ENCODE results near the gene GNPTG. TPM values are rescaled to one million over a fixed set of nuclear protein-coding genes. Genes with fewer than 3 reads are reported as not detected.
"Not testable (repeated sequence)": the region's sequence is repeated elsewhere in the genome, so short reads cannot be mapped to it uniquely, and the experiment has no call there.

The GNPTG gene
- total RNA-seq, 1 experiment from 2014 or later: 40.6 TPM

DNA sequence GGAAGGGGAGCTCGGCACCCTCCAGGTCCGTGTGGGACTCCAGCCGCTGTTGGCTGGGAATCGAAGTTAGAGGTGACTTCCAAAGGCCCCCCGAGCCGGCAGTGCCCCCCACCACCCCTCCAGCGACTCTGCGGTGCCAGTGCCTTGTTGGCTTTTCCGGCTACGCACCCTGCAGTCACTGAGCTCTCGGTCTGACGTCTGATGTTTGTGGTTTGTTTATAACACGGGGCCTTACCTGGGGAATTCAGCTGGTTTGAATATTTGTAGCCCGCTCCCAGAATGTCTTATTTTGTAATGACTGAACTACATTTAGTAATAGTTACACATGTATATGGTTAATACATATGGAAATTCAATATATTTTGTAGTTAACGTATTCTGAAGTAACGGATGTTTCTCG, 25.3 kb upstream of the GNPTG start:
- BruUV-seq (replicated peaks): no TSS peak
- Histone ChIP-seq H2AFZ (no peak overlapping the region), H3K27ac (no peak overlapping the region), H3K4me2 (no peak overlapping the region), H4K20me1 (ENCODE audit: insufficient read depth) (peaks cover 6% of the 10 kb centered on the region), H3F3A (ENCODE audit: insufficient read depth, low read depth) (peaks cover 13% of the 10 kb centered on the region; the same call in 1 of the 2 replicates), H3K79me2 (ENCODE audit: low read depth) (no peaks in the 10 kb centered on the region), H3K4me3 (no peak overlapping the region), H3K9me3 (ENCODE audit: insufficient read depth, low read depth) (no peaks in the 10 kb centered on the region), H3K4me1 (replicated peaks; ENCODE audit: insufficient read depth) (peaks cover 2% of the 10 kb centered on the region), H3K27me3 (ENCODE audit: insufficient read depth, low read depth) (no peaks in the 10 kb centered on the region), H3K9me2 (ENCODE audit: insufficient read depth) (no peaks in the 10 kb centered on the region), H3K36me3 (ENCODE audit: low read depth) (no peaks in the 10 kb centered on the region; the same call in 1 of the 2 replicates)
- DNase-seq: no peak
- CTCF ChIA-PET: no interaction called here
- TF ChIP-seq, protein P1, sequence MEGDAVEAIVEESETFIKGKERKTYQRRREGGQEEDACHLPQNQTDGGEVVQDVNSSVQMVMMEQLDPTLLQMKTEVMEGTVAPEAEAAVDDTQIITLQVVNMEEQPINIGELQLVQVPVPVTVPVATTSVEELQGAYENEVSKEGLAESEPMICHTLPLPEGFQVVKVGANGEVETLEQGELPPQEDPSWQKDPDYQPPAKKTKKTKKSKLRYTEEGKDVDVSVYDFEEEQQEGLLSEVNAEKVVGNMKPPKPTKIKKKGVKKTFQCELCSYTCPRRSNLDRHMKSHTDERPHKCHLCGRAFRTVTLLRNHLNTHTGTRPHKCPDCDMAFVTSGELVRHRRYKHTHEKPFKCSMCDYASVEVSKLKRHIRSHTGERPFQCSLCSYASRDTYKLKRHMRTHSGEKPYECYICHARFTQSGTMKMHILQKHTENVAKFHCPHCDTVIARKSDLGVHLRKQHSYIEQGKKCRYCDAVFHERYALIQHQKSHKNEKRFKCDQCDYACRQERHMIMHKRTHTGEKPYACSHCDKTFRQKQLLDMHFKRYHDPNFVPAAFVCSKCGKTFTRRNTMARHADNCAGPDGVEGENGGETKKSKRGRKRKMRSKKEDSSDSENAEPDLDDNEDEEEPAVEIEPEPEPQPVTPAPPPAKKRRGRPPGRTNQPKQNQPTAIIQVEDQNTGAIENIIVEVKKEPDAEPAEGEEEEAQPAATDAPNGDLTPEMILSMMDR (conservative IDR thresholded peaks at IDR 0.05): no peak
- TF ChIP-seq EZH2 (IDR thresholded peaks at IDR 0.05; ENCODE audit: low read depth): no peak
- intact Hi-C loops (cut with micrococcal nuclease; ENCODE audit: unreplicated experiment): no loop called here
- POLR2A ChIA-PET (ENCODE audit: unreplicated experiment): interaction anchor here (0.6 kb wide), 1 partner anchor 29 kb away, joined by 3 read pairs; no protein-coding TSS in a partner anchor

DNA sequence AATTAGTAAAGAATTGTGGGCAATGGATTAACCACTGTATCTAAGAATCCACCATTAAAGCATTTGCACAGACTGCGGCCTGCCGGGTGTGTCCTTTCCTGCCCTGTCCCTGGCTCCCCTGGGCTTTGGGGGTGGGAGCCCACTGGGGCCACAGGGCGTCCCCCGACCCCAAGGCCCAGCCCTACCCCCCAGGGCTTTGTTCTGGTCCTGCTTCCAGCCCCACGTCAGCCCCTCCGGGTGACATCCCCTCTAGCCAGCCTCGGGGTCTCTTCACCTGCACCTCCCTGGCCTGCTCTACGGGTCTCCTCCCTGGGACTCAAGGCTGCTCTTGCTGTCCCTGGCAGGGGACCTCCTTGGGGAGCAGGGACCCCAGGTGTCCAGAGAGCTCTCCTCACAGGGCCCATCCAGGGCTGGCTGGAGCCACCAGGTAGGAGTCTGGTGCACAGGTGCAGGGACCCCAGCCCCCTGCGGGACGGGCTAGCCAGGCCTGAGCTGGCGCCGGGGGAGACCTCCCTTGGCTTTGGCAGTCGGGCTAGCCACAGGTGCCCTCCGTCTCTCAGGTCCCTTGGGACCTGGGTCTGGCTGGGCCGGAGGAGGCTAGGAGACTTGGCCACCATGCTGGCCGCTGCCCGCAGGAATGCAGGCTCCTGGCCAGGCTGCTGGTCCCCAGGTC, 24.6 kb upstream of the GNPTG start:
- Histone ChIP-seq H3K9me2 (ENCODE audit: insufficient read depth) (no peaks in the 10 kb centered on the region), H3K4me3 (no peak overlapping the region), H3K27me3 (ENCODE audit: insufficient read depth, low read depth) (no peaks in the 10 kb centered on the region), H4K20me1 (ENCODE audit: insufficient read depth) (peaks cover 6% of the 10 kb centered on the region), H3K9me3 (ENCODE audit: insufficient read depth, low read depth) (no peaks in the 10 kb centered on the region), H3K4me1 (replicated peaks; ENCODE audit: insufficient read depth) (peaks cover 9% of the 10 kb centered on the region), H3K4me2 (no peak overlapping the region), H2AFZ (no peak overlapping the region), H3K36me3 (ENCODE audit: low read depth) (no peaks in the 10 kb centered on the region), H3F3A (ENCODE audit: insufficient read depth, low read depth) (peaks cover 13% of the 10 kb centered on the region; the same call in 1 of the 2 replicates), H3K79me2 (ENCODE audit: low read depth) (no peaks in the 10 kb centered on the region), H3K27ac (no peak overlapping the region)
- intact Hi-C loops (cut with micrococcal nuclease; ENCODE audit: unreplicated experiment): no loop called here
- CTCF ChIA-PET: no interaction called here
- POLR2A ChIA-PET (ENCODE audit: unreplicated experiment): no interaction called here
- TF ChIP-seq EZH2 (IDR thresholded peaks at IDR 0.05; ENCODE audit: low read depth): no peak
- TF ChIP-seq, protein P1 (conservative IDR thresholded peaks at IDR 0.05): no peak
- no TSS peak for BruUV-seq (replicated peaks)
- DNase-seq: no peak

DNA sequence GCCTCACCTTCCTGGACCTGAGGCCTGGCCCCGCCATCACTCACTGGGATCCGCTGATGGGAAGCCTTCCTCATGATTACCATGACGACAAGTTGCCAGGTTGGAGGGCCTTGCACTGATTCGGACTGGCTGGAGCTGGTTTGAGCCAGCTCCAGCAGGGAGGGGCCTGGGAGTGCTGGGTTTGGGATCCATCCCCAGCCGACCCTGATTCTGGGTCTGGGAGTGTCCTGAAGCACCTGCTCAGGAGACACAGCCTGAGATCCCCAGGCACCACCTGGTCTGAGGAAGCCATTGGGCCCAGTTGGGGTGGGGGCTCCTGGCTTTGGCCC, 24.1 kb upstream of the GNPTG start:
- H3K9me2 ChIP-seq (ENCODE audit: insufficient read depth): no peaks in the 10 kb centered on the region
- H3K27me3 ChIP-seq (ENCODE audit: insufficient read depth, low read depth): no peaks in the 10 kb centered on the region
- H3K9me3 ChIP-seq (ENCODE audit: insufficient read depth, low read depth): no peaks in the 10 kb centered on the region
- intact Hi-C loops (cut with micrococcal nuclease; ENCODE audit: unreplicated experiment): no loop called here
- H3F3A ChIP-seq (ENCODE audit: insufficient read depth, low read depth): peaks cover 13% of the 10 kb centered on the region; the same call in 1 of the 2 replicates
- no peak overlapping the region for H2AFZ ChIP-seq
- TF ChIP-seq, protein P1 (conservative IDR thresholded peaks at IDR 0.05): no peak
- TF ChIP-seq EZH2 (IDR thresholded peaks at IDR 0.05; ENCODE audit: low read depth): no peak
- H3K4me3 ChIP-seq: no peak overlapping the region
- DNase-seq: no peak
- no peak overlapping the region for H3K27ac ChIP-seq
- ChIA-PET CTCF (no interaction called here), POLR2A (ENCODE audit: unreplicated experiment) (no interaction called here)
- no peaks in the 10 kb centered on the region for H3K36me3 ChIP-seq (ENCODE audit: low read depth)
- H3K4me2 ChIP-seq: no peak overlapping the region
- H3K4me1 ChIP-seq (replicated peaks; ENCODE audit: insufficient read depth): peaks cover 14% of the 10 kb centered on the region
- BruUV-seq (replicated peaks): no TSS peak
- H3K79me2 ChIP-seq (ENCODE audit: low read depth): no peaks in the 10 kb centered on the region
- peaks cover 6% of the 10 kb centered on the region for H4K20me1 ChIP-seq (ENCODE audit: insufficient read depth)

DNA sequence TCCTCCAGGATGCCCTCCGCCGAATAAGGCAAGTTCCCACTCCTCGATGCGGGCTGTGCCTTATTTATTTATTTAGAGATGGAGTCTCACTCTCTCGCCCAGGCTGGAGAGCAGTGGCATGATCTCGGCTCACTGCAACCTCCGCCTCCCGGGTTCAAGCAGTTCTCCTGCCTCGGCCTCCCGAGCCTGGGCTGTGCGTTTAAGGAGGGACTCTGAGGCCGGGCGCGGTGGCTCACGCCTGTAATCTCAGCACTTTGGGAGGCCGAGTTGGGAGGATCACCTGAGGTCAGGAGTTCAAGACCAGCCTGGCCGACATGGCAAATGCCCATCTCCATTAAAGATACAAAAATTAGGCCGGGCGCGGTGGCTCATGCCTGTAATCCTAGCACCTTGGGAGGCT, 23.6 kb upstream of the GNPTG start:
- BruUV-seq (replicated peaks); CTCF ChIA-PET; H3K4me2 ChIP-seq: not testable (repeated sequence)

DNA sequence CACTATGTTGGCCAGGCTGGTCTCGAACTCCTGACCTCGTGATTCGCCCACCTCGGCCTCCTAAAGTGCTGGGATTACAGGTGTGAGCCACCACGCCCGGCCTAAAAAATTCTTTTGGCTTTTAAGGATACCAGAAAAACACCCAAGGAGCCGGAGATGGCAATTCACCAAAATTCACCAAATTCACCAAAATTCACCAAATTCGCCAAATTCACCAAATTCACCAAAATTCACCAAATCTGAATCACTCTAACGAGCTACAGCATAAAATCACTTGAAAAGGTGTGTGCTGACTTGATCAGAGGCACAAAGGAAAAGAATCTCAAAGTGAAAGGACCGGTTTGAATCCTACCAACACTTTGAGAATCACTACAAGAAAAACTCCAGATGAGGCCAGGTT, 22.8 kb upstream of the GNPTG start:
- intact Hi-C loops (cut with micrococcal nuclease; ENCODE audit: unreplicated experiment); H3K36me3 ChIP-seq (ENCODE audit: low read depth); H3K4me2 ChIP-seq; CTCF ChIA-PET; POLR2A ChIA-PET (ENCODE audit: unreplicated experiment); H3K9me3 ChIP-seq (ENCODE audit: insufficient read depth, low read depth); H3K27ac ChIP-seq; H3K27me3 ChIP-seq (ENCODE audit: insufficient read depth, low read depth); H4K20me1 ChIP-seq (ENCODE audit: insufficient read depth); BruUV-seq (replicated peaks); H3K79me2 ChIP-seq (ENCODE audit: low read depth); H3K9me2 ChIP-seq (ENCODE audit: insufficient read depth); H3K4me3 ChIP-seq; H2AFZ ChIP-seq; DNase-seq: not testable (repeated sequence)
- H3K4me1 ChIP-seq (replicated peaks; ENCODE audit: insufficient read depth): peaks cover 15% of the 10 kb centered on the region
- H3F3A ChIP-seq (ENCODE audit: insufficient read depth, low read depth): peaks cover 13% of the 10 kb centered on the region; the same call in 1 of the 2 replicates

More for the DNA sequence above, 23.6 kb upstream of the GNPTG start:
- H4K20me1 ChIP-seq (ENCODE audit: insufficient read depth); POLR2A ChIA-PET (ENCODE audit: unreplicated experiment); H3K79me2 ChIP-seq (ENCODE audit: low read depth); H3K9me2 ChIP-seq (ENCODE audit: insufficient read depth); H3K27ac ChIP-seq; H3K9me3 ChIP-seq (ENCODE audit: insufficient read depth, low read depth); H3K36me3 ChIP-seq (ENCODE audit: low read depth); DNase-seq; intact Hi-C loops (cut with micrococcal nuclease; ENCODE audit: unreplicated experiment); H3K27me3 ChIP-seq (ENCODE audit: insufficient read depth, low read depth); H3K4me3 ChIP-seq; H2AFZ ChIP-seq: not testable (repeated sequence)
- Histone ChIP-seq H3K4me1 (replicated peaks; ENCODE audit: insufficient read depth) (peaks cover 15% of the 10 kb centered on the region), H3F3A (ENCODE audit: insufficient read depth, low read depth) (peaks cover 13% of the 10 kb centered on the region; the same call in 1 of the 2 replicates)
